DMS 273 (cell line): ENCODE measurements around the gene VTI1A.
"Not testable (repeated sequence)": the region's sequence is repeated elsewhere in the genome, so short reads cannot be mapped to it uniquely, and the experiment has no call there.

ENCODE experiments used
- DNase-seq: peaks from one replicate; lab custom pipeline; 2025; ENCODE audit not compliant: unreplicated experiment; lab: John Stamatoyannopoulos, UW

Gene VTI1A

DNA sequence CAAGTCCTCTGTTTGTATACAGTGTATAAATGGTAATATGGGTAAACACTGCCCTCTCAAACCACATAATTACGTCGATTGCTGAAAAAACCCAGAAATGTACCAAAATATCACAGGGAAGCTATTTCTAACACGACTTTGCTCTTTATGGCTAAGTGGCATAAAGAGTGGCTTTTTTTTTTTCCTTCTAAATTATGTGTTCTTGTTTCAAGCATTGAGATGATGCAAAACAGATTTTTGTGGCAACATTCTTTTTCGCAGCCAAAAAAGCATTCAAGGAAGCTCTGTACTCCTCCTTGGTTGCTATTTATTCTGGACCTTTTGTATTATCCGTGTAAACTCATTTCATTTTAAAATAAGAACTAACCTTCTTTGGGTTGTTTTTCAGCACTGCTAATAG, 138.9 kb downstream of the VTI1A start:
- DNase-seq: no peak

DNA sequence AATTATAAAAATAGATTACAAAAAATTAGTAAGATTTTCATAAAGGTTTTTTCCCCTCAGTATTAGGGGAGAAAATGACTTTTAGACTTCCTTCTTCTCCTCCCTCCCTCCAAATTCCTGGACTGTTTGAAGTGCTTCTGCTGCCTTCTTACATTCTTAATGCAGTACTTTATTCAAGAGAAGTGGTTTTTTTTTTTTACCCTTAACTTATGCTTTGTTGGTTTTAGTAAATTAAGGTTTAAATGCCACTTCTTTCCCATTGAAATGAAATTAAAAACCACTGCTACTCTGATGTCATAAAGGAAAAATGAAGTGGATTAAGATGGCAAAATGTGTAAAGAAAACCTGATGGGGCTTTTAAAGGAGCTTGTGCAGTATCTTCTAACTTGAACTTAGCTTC, 140.7 kb downstream of the VTI1A start:
- DNase-seq: no peak

DNA sequence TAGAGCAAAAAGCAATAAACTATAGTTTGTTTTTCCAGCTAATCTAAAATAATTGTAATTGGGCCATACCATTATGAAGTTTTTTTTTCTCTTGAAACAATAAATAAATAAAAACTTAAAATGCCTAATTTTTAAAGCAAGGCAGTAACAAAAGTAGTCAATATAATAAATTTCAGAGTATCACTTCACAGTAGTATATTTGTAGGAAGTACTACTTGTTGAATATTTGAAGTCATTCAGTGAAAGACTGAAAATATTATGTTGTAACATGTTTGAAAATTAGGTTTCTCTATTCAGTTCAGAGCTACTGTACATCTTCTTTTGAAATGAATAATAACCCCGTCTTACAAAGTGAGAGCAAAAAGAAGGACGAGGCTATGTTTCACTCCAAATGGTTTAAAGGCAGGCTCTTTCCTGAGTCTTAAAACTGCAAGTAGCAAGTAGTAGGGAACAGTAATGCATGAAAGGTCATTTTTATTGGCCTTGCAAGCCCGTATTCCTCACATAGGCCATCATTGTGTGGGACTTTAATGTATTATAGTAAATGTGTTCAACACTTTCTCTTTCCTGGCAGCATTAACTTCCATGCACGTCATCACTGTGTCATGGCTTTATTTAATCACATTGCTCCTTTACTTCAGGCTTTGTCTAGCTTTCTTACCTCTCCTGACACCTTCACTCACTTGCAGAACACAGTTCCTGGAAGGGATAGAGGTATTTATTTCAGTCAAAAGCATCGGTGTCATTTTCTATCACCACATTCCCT, 141.4 kb downstream of the VTI1A start:
- DNase-seq: no peak

DNA sequence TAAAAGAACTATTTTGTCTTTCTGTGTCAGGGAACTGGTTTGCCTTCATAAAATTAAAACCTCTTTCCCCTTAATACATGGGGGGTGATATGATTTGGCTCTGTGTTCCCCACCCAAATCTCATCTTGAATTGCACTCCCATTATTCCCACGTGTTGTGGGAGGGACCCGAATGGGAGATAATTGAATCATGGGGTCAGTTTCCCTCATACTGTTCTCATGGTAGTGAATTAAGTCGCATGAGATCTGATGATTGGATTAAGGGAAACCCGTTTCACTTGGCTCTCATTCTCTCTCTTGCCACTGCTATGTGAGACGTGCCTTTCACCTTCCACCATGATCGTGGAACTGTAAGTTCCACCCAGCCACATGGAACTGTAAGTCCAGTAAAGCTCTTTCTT, 142.1 kb downstream of the VTI1A start:
- no peak for DNase-seq

DNA sequence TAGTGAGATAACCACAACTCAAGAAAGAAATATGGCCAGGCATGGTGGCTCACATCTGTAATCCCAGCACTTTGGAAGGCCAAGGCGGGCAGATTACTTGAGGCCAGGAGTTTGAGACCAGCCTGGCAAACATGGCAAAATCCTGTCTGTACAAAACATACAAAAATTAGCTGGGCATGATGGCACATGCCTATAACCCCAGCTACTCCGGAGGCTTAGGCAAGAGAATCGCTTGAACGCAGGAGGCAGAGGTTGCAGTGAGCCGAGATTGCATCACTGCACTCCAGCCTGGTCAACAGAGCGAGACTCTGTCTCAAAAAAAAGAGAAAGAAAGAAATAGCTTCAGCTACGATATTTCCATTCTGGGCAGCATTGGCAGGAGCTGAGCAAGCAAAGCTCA, 143.8 kb downstream of the VTI1A start:
- not testable (repeated sequence) for DNase-seq

DNA sequence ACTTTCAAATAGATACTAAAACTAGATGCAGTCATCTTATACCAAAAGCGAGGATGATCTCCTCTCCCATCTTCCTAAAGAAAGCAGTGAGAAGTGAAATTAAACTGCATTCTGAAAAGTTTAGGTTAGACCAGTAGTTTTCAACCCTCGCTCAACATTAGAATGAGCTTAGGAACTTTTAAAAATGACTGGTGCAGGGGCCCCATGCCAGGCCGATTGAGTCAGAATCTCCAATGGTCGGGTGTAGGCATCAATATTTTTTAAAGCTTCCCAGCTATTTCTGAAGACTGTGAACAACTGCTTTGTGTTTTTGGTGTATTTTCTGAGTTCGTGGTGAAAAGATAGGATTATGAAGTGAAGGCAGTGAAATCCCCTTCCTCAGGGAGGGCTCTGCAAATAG, 146.0 kb downstream of the VTI1A start:
- DNase-seq: no peak

DNA sequence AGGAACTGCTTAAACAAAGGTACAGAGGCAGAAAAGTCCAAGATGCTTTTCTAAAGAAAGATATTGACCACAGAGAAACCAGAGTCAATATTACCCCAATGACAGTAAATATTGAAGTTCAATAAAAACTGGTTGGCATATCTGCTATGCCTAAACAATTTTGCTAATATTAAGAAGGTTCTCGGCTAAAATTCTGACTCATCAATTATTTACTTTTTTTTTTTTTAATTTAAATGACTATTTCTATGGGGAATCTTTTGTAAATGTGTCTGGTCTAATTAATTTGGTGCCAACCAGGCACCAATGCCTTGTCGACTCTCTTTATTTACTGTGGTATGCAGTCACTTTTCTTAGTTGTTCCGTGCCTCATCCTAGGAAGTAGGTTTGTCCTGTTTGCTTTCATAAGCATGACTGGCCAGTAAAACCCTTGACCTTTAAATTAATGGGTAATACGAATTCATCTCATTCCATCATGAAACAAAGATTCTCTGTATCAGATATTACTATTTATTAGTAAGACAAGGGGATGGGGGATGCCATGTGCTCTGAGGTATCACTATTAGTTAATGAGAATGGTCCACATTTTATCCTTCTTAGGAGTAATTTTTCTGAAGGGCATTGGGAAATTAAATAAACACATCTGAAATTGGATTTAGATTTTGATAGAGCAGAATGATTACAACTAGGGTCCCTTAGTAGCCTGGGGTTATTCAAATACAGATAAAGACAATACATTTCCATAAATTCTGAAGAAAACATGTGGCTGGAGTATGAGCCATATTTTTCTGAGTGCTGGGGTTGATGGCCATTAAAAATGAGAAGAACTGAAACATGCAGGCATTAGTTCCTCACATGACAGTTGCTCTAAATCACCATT, 154.4 kb downstream of the VTI1A start:
- no peak for DNase-seq

DNA sequence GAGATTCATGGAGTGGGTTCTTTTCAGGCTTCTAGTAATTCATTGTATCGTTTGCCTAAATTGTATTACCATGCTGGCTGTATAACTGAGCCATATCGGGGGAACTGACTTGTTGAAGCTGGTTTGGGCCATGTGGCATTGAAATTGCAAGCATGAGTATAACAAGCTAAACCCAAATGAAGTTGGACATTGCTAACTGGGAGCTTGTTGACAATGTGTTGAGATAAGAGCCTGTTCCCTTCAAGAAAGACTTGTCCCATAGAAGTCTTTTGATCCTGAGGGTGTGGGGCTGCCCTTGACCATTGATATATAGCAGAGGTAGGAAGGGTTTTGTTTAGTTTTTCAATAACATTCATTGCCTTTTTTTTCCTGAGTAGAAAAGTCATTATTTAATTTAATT, 156.0 kb downstream of the VTI1A start:
- DNase-seq: no peak

DNA sequence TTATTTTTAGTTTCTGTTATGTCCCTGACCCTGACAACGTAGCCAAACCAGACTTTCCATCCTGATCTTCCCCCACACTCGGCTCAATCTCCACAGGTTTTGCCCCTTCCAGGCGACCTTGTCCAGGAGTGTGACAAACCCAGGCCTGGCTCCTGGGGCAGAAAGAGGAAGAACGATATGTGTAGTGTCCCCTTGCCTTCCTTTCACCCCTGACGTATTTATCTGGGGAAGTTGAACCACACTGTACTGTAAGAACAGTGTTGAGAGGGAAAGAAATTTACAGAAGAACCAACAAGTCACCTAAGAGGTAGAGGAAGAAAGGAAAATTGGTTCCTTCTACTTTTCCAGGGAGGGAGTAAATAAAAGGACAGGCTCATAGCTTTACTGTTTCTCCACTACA, 158.0 kb downstream of the VTI1A start:
- no peak for DNase-seq

DNA sequence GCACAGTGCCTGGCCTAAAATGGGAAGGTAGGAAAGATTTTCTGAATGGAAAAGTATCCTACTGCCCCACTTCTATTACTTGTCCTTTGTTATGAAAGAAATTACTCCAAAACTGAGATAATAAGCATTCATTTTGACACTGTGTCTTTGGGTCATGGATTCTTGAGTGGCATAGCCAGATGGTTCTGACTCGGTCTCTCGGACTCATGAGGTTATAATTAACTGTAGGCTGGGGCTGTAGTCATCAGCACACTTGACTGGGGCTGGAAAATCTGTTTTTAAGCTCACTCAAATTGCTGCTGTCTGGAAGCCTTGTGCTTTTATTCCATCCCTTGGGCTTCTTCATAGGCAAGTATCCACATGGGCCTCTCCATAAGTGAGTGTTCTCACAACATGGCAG, 160.5 kb downstream of the VTI1A start:
- DNase-seq: no peak

DNA sequence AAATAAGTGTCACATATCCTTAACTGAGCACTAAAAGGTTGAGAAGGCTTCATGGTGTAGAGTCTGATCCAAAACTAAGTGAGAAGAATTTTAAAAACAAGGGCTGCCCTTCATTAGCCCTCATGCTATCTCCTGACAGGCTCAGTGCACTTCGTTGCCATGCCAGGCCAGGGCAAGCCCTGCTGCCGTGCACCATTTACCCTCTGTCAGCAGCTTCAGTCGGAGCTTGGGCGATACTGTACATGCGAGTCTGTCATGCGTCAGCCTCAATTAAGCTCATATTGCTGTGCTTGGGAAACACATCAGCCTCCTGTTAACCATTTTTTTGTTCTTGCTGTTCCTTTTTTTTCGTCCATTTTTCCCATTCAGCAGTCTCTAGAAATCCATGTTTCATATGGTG, 166.6 kb downstream of the VTI1A start:
- no peak for DNase-seq

DNA sequence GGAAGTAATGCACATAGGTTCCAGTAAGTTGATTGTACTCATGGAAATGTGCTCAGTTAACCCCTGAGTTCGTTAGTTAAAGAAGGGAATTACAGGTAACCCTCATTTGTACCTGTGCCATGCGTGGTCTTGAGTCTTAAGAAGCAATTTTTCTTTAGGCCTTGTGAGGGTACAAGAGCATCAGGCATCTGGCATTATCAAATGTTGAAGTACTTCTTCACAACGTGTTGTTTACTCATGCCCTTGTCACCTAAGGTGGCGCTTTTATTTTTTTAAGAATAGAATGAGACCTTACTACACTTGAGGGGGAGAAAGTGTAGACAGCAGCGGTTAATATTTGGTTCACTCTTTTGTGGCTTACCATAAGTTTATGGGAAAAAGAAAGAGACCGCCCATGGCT, 167.1 kb downstream of the VTI1A start:
- no peak for DNase-seq

DNA sequence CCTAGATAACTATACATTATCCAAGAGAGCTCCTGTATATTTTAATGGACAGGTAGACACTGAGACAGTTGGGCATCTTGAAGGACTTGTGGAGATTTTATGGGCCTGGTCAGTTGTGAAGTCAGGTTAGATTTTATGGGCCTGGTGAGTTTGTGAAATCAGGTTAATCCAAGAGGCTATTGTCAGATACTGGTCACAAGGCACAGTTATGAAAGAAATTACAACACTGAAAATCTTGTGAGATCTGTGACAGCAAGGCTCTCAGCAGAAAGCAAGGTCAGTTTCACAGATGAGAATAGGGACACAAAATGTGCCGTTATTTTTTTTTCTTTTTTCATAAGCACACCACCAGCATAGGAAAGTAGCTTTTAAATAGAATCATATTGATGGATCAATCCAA, 167.6 kb downstream of the VTI1A start:
- no peak for DNase-seq

DNA sequence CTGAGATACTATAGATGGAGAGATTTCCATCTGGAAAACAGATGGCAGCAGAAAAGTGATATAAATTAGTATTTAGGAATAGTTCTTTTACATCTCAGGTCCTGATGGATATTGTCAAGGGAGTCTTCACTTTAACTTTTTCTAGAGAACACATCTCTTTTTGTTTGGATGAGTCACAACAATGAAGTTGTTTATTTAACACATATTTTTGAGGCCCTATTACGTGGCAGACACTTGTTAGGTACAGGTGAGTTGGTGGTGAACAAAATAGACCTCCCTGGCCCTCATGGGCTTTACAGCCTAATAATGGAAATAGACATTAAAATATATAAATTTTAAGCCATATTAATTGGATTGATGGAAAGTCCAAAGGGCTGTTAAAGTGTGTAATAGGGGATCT, 168.3 kb downstream of the VTI1A start:
- DNase-seq: no peak

DNA sequence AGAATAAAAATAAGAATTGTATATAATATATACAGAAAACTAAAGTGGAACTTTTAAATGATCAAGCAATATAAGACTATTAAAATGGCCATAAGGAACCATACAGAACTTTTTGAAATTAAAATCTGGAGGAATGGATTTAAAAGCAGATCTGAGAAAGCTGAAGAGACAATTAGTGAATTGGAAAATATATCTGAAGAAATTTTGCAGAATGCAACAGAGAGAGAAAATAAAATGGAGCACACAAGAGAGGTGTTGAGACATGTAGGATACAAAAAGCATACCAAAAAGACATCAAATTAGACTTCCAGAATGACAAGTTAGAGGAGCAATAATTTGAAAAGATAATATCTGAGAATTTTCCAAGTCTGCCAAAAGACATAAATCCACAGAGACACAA, 169.6 kb downstream of the VTI1A start:
- DNase-seq: no peak

DNA sequence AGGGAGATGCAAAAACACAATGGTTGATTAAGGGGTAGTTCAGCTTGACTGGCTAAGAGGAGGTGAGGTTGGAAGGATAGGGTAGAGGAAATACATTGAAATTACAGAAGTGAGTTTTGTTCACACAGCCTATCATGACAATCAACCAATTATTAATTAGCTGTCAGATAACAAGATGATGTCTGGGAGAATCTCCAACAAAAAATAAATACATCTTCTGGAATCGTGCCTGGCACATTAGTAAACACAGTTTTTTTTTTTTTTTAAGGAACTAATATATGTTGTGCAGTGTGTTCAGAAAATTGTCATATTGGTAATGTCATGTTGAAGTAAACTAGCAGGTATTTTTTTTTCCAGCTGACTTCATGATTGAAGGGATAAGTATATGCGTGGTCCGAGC, 171.8 kb downstream of the VTI1A start:
- DNase-seq: no peak

DNA sequence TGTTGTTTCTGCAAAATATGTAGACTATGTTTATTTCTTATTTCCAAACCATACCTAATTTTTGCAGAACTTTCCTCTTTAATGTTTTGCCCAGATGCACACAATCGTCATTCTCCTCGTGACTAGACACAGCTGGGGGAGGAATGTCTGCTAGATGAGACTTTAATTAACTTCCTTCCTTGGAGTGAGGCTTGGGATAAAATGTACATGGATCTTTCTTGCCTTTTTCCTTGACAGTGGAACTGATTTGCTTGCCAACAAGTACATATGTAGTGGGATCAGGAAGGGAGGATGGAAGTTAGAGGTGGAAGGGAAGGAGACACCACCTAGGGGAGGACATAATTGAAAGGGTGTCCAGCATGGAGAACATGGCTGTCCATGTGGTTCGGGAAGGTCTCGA, 172.5 kb downstream of the VTI1A start:
- no peak for DNase-seq

DNA sequence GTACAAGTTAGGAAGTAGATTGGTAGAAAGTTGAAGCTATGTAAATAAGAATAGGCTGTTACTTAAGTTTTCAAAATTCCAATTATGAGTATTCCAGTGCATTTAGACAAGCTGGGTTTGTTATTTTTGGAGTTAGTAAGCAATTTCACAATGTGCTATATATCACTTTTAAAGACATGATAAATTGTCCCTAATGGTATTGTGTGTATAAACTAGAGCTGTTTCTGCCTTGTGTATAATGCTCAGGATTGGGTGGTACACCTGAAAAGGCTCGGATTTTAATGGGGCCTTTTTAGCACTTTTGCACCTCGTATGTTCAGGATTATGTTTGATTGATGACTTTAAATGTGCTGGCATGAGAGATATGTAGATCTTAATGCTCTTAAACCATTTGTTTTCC, 175.8 kb downstream of the VTI1A start:
- DNase-seq: no peak

DNA sequence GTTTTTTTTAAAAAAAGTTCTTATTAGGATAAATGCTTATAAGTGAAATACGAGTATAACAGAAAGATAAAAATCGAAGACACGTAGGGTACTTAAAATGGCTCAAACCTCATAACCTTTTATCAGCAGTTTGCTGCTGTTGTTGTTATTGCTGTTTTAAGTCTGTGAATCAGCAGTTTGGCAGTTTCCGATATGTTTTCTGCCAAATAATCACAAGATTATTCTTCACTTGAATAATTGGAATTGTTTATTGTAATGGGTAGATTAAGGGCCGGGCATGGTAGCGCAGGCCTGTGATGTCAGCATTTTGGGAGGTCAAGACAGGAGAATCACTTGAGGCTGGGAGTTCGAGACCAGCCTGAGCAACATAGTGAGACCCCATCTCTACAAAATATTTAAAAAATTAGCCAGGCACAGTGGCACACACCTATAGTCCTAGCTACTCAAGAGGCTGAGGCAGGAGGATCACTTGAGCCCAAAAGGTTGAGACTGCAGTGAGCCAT, 177.6 kb downstream of the VTI1A start:
- no peak for DNase-seq

DNA sequence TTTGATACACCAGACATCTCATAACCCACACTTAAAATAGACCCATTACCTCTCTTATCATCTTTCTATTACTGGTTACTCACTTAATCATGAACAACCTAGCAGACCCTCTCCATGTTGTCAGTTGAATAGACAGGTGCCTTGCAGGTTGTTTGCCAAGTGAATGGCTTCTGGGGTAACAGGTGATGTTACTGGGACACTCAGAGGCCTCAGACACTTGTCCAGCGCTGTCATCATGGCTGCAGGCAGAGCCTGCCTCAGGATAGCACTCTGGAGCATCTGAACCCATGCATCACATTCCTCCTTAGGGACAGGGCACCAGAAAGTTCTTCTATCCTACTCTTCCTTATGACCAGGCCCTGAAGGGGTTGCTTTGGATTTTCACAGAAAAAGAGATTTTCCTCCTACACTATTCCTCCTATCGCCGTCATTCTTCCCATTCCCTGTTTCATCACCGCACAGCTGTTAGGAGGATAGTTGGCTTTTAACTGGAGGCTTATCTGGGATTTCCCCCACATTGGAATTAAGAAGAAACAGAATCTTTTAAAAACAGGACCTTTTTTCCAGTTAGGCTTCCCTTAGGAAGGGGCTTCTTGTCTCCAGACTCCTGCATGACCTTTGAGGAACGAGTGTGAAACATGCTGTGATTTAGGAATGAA, 182.1 kb downstream of the VTI1A start:
- DNase-seq: no peak

DNA sequence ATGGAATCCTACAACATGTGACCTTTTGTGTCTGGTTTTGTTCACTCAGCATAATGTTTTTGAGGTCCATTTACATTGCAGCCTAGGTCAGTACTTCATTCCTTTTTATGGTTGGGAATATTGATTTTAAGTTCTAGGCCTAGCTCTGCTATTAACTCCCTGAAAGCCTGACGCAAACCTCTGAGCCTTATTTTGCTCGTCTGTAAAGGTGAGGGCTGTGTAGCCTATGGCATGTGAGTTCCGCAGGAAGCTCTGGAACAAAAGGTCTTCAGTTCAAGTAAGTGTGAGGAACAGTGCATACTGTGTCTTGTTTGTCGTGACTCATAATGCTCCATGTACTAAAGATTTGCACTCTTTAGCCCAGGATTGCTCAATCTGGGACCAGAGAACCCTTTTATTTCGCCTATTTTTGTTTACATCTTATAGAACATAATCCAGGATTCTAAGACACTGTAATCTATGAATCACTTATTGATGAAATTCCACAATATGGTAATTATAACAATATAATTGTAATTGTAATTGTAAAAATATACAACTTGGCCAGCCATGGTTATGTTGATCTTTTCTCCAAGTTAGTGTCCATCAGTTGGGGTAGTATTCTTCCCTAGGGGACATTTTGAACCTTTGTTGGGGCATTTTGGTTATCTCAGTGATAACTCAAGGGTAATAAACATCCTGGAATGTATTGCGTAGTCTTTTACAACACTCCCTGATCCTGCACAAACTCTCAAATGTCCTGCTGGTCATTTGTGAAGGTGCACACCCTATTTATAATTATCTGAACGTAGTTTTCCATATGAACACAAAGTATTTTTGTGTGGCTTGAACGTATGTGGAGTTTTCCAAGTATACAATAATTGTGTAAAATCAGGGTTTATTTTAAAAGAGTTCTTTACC, 184.7 kb downstream of the VTI1A start:
- DNase-seq: no peak
